CD14-positive monocyte (primary cell): ENCODE results near the gene ATP8A1. TPM values are rescaled to one million over a fixed set of nuclear protein-coding genes. Genes with fewer than 3 reads are reported as not detected.

Experiments
- DNase-seq, 3 donors: peaks; one replicate each; pipeline ENCODE4 v3.0.0-alpha.2; 2011 to 2022
- H2AFZ ChIP-seq: 2 replicates; pipeline ENCODE4 v1.6.0; 2012; ENCODE audit warnings: mild to moderate bottlenecking, low read depth, low read length, inconsistent platforms; ENCODE audit not compliant: insufficient read depth, poor library complexity, severe bottlenecking
- H3K27ac ChIP-seq, 2 donors: 1 replicate in 1 of 2; 2 replicates in 1 of 2; pipeline ENCODE4 v1.5.1; 2012 to 2013; ENCODE audit warnings: low read length in 2 of 2, control low read depth in 1 of 2, inconsistent platforms in 1 of 2, low read depth in 1 of 2, mild to moderate bottlenecking in 1 of 2
- H3K27me3 ChIP-seq, 2 donors: one replicate each; pipeline versions ENCODE4 v1.6.0 to v1.6.1; 2011 to 2013; ENCODE audit warnings: low read length in 2 of 2; ENCODE audit not compliant: control insufficient read depth in 2 of 2, insufficient read depth in 2 of 2
- H3K36me3 ChIP-seq, 2 donors: replicated peaks in 1 of 2; 1 replicate in 1 of 2; 2 replicates in 1 of 2; pipeline versions ENCODE4 v1.5.1 to v1.6.1; 2012 to 2013; ENCODE audit warnings: low read length in 2 of 2, control low read depth in 1 of 2, inconsistent platforms in 1 of 2, mild to moderate bottlenecking in 1 of 2; ENCODE audit not compliant: insufficient read depth in 2 of 2, control insufficient read depth in 1 of 2
- H3K4me1 ChIP-seq, 2 donors: 1 replicate in 1 of 2; 2 replicates in 1 of 2; pipeline versions ENCODE4 v1.5.1 to v1.6.1; 2012 to 2013; ENCODE audit warnings: low read length in 2 of 2, control low read depth in 1 of 2, inconsistent platforms in 1 of 2, mild to moderate bottlenecking in 1 of 2, moderate library complexity in 1 of 2; ENCODE audit not compliant: insufficient read depth in 2 of 2, control insufficient read depth in 1 of 2
- H3K4me2 ChIP-seq: replicated peaks from 2 replicates; pipeline ENCODE3; 2012; ENCODE audit warnings: low read length, moderate library complexity, mild to moderate bottlenecking; ENCODE audit not compliant: poor library complexity, severe bottlenecking; ENCODE audit errors: extremely low read depth
- H3K4me3 ChIP-seq, 3 experiments: fragments of 200-600 bp in 1 of 3; sonication (generic) in 1 of 3; replicated peaks in 1 of 3; 1 replicate in 2 of 3; 2 replicates in 1 of 3; pipeline ENCODE4 v1.5.1; 2011 to 2013; ENCODE audit warnings: low read length in 3 of 3, mild to moderate bottlenecking in 3 of 3, control low read depth in 2 of 3, low read depth in 2 of 3, inconsistent platforms in 1 of 3, moderate library complexity in 1 of 3
- H3K79me2 ChIP-seq: 2 replicates; pipeline ENCODE4 v1.6.0; 2012; ENCODE audit warnings: mild to moderate bottlenecking, control low read depth, inconsistent platforms, low read length, moderate library complexity; ENCODE audit not compliant: insufficient read depth
- H3K9ac ChIP-seq: 2 replicates; pipeline ENCODE4 v1.6.0; 2017; ENCODE audit warnings: low read length, mild to moderate bottlenecking; ENCODE audit not compliant: insufficient read depth, poor library complexity, severe bottlenecking
- H3K9me3 ChIP-seq, 2 donors: replicated peaks in 1 of 2; 1 replicate in 1 of 2; 2 replicates in 1 of 2; pipeline versions ENCODE4 v1.5.1 to v1.6.1; 2012 to 2013; ENCODE audit warnings: low read length in 2 of 2, control low read depth in 1 of 2; ENCODE audit not compliant: control insufficient read depth in 1 of 2, insufficient read depth in 1 of 2
- H4K20me1 ChIP-seq: 2 replicates; pipeline ENCODE4 v1.6.0; 2012; ENCODE audit warnings: mild to moderate bottlenecking, low read length, control low read depth, moderate library complexity; ENCODE audit not compliant: insufficient read depth
- H3K27ac Mint-ChIP-seq, 7 donors: one replicate each; pipeline ENCODE4 v1.8.0; 2020; ENCODE audit warnings: mild to moderate bottlenecking in 7 of 7, mixed read lengths in 7 of 7, moderate library complexity in 6 of 7, inconsistent platforms in 2 of 7
- H3K27me3 Mint-ChIP-seq, 3 donors: one replicate each; pipeline ENCODE4 v1.8.0; 2021 to 2022; ENCODE audit warnings: low read depth in 3 of 3, mild to moderate bottlenecking in 3 of 3, mixed read lengths in 3 of 3, moderate library complexity in 3 of 3, inconsistent platforms in 1 of 3
- H3K36me3 Mint-ChIP-seq, 2 donors: one replicate each; pipeline ENCODE4 v1.8.0; 2020; ENCODE audit warnings: mixed read lengths in 2 of 2, inconsistent platforms in 1 of 2, mild to moderate bottlenecking in 1 of 2
- H3K4me1 Mint-ChIP-seq: one replicate; pipeline ENCODE4 v1.8.0; 2020; ENCODE audit warnings: mild to moderate bottlenecking, mixed read lengths
- H3K4me3 Mint-ChIP-seq, 2 donors: one replicate each; pipeline ENCODE4 v1.8.0; 2020; ENCODE audit warnings: mild to moderate bottlenecking in 2 of 2, mixed read lengths in 2 of 2, moderate library complexity in 1 of 2
- H3K9me3 Mint-ChIP-seq, 7 donors: one replicate each; pipeline ENCODE4 v1.8.0; 2020 to 2022; ENCODE audit warnings: mixed read lengths in 7 of 7, mild to moderate bottlenecking in 6 of 7, moderate library complexity in 6 of 7, inconsistent platforms in 2 of 7
- WGBS: methylation state at CpG from one replicate; pipeline ENCODE4 v1.1.5; 2013; ENCODE audit warnings: missing lambda C conversion rate; ENCODE audit not compliant: insufficient coverage; 5-methylcytosine and 5-hydroxymethylcytosine counted together
- intact Hi-C, 2 donors: fragments of 100-400 bp; cut with micrococcal nuclease; formaldehyde crosslinking; loops; one replicate each; pipeline versions ENCODE4 v1.15.0 to v1.15.1; 2023
- polyA plus RNA-seq, 3 donors: library from polyadenylated mRNA; depleted of rRNA in 1 of 3; unstranded in 2 of 3; stranded (reverse) in 1 of 3; fragments of 300-500 nt in 2 of 3; fragments of >200 nt in 1 of 3; fragmentation: Illumina TruSeq in 2 of 3; gene quantifications; 1 replicate in 2 of 3; 2 replicates in 1 of 3; pipeline ENCODE4 v1.2.3, GENCODE V29; 2012 to 2021
- TF ChIP-seq, protein P1 (sequence below): fragments of 200-600 bp; IDR thresholded peaks from one replicate; pipeline ENCODE4 v1.8.0; 2022; ENCODE audit warnings: antibody characterized with exemption, mild to moderate bottlenecking

The ATP8A1 gene
- polyA plus RNA-seq, 3 donors = 2.2 to 10.8 (median 3.2) TPM

GRCh38 chr4:42420140-42420539, 236.8 kb downstream of the ATP8A1 start:
- no peak for DNase-seq
- peaks cover 12 to 18% of the 10 kb centered on the region in 2 donors for H3K36me3 ChIP-seq
- intact Hi-C loops = no loop called here
- 100% methylated on average over 1 of the region's 5 CpGs for WGBS
- no peak overlapping the region for H2AFZ ChIP-seq
- peaks cover 34 to 41% of the 10 kb centered on the region in 2 donors for H3K36me3 Mint-ChIP-seq
- H3K4me3 Mint-ChIP-seq = no peak overlapping the region
- no peak overlapping the region for H3K4me3 ChIP-seq
- H3K27me3 ChIP-seq = no peaks in the 10 kb centered on the region
- H3K4me2 ChIP-seq = no peak overlapping the region
- no peaks in the 10 kb centered on the region for H3K27me3 Mint-ChIP-seq
- no peak overlapping the region for H3K27ac ChIP-seq
- no peak overlapping the region for H3K27ac Mint-ChIP-seq
- no peak overlapping the region for H3K9ac ChIP-seq
- H3K79me2 ChIP-seq = no peaks in the 10 kb centered on the region
- no peaks in the 10 kb centered on the region for H4K20me1 ChIP-seq
- no peaks in the 10 kb centered on the region for H3K4me1 ChIP-seq
- H3K4me1 Mint-ChIP-seq = no peaks in the 10 kb centered on the region
- H3K9me3 ChIP-seq = no peaks in the 10 kb centered on the region
- TF ChIP-seq, protein P1, sequence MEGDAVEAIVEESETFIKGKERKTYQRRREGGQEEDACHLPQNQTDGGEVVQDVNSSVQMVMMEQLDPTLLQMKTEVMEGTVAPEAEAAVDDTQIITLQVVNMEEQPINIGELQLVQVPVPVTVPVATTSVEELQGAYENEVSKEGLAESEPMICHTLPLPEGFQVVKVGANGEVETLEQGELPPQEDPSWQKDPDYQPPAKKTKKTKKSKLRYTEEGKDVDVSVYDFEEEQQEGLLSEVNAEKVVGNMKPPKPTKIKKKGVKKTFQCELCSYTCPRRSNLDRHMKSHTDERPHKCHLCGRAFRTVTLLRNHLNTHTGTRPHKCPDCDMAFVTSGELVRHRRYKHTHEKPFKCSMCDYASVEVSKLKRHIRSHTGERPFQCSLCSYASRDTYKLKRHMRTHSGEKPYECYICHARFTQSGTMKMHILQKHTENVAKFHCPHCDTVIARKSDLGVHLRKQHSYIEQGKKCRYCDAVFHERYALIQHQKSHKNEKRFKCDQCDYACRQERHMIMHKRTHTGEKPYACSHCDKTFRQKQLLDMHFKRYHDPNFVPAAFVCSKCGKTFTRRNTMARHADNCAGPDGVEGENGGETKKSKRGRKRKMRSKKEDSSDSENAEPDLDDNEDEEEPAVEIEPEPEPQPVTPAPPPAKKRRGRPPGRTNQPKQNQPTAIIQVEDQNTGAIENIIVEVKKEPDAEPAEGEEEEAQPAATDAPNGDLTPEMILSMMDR = no peak
- no peaks in the 10 kb centered on the region for H3K9me3 Mint-ChIP-seq

GRCh38 chr4:42417550-42417949, 239.4 kb downstream of the ATP8A1 start:
- Mint-ChIP-seq H3K4me3 (no peak overlapping the region), H3K4me1 (no peaks in the 10 kb centered on the region), H3K9me3 (no peaks in the 10 kb centered on the region), H3K27ac (no peak overlapping the region), H3K36me3 (peaks cover 34 to 47% of the 10 kb centered on the region in 2 donors), H3K27me3 (no peaks in the 10 kb centered on the region)
- Histone ChIP-seq H3K4me3 (no peak overlapping the region), H3K36me3 (peaks cover 11 to 29% of the 10 kb centered on the region in 2 donors), H3K4me1 (no peaks in the 10 kb centered on the region), H3K27me3 (no peaks in the 10 kb centered on the region), H4K20me1 (no peaks in the 10 kb centered on the region), H2AFZ (no peak overlapping the region), H3K4me2 (no peak overlapping the region), H3K27ac (no peak overlapping the region), H3K9ac (no peak overlapping the region), H3K9me3 (no peaks in the 10 kb centered on the region), H3K79me2 (no peaks in the 10 kb centered on the region)
- no peak for DNase-seq
- TF ChIP-seq, protein P1 = no peak
- intact Hi-C loops = no loop called here
- WGBS = 100% methylated on average over 1 of the region's 3 CpGs
